ENCODE measurements around the gene PRKCD.

- TF ChIP-seq, protein P1, sequence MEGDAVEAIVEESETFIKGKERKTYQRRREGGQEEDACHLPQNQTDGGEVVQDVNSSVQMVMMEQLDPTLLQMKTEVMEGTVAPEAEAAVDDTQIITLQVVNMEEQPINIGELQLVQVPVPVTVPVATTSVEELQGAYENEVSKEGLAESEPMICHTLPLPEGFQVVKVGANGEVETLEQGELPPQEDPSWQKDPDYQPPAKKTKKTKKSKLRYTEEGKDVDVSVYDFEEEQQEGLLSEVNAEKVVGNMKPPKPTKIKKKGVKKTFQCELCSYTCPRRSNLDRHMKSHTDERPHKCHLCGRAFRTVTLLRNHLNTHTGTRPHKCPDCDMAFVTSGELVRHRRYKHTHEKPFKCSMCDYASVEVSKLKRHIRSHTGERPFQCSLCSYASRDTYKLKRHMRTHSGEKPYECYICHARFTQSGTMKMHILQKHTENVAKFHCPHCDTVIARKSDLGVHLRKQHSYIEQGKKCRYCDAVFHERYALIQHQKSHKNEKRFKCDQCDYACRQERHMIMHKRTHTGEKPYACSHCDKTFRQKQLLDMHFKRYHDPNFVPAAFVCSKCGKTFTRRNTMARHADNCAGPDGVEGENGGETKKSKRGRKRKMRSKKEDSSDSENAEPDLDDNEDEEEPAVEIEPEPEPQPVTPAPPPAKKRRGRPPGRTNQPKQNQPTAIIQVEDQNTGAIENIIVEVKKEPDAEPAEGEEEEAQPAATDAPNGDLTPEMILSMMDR (IDR thresholded peaks at IDR 0.05; ENCODE audit: low read depth, low read length): no peak
- TF ChIP-seq MAX (IDR thresholded peaks at IDR 0.05; ENCODE audit: low read depth, low read length) (0 out of 2 replicates have a peak, but pooled peaks have one; percentile 2), POLR2A (IDR thresholded peaks at IDR 0.05; ENCODE audit: extremely low read depth, insufficient read length) (no peak)
Measured at GRCh38 chr3:53170325-53171063, 9.5 kb downstream of the PRKCD start.

Data from NB4 (cell line).